Embryonic facial prominence (tissue), 1 donor: ENCODE measurements around the gene PSMG4.
"Not testable (repeated sequence)": the region's sequence is repeated elsewhere in the genome, so short reads cannot be mapped to it uniquely, and the experiment has no call there.

ENCODE experiments used
- DNase-seq: peaks from one replicate; pipeline ENCODE4 v3.0.0-alpha.2; 2016; ENCODE audit errors: extremely low spot score

PSMG4 gene

GRCh38 chr6:3230256-3230882 is 28.4 kb upstream of the PSMG4 start:
- DNase-seq: no peak

GRCh38 chr6:3230900-3231246 is 27.9 kb upstream of the PSMG4 start:
- DNase-seq: peak; percentile 75

GRCh38 chr6:3231247-3232016 is 27.3 kb upstream of the PSMG4 start:
- peak; percentile 83 for DNase-seq

GRCh38 chr6:3232017-3232945 is 26.5 kb upstream of the PSMG4 start:
- no peak for DNase-seq

- no peak for DNase-seq
Observed at GRCh38 chr6:3233321-3233720, 25.4 kb upstream of the PSMG4 start.

- no peak for DNase-seq
Observed at GRCh38 chr6:3233904-3234303, 24.8 kb upstream of the PSMG4 start.

GRCh38 chr6:3235486-3235885 is 23.3 kb upstream of the PSMG4 start:
- DNase-seq: no peak

- DNase-seq: no peak
Observed at GRCh38 chr6:3236005-3236404, 22.7 kb upstream of the PSMG4 start.

GRCh38 chr6:3237761-3238662 is 20.7 kb upstream of the PSMG4 start:
- no peak for DNase-seq

GRCh38 chr6:3239110-3239830 is 19.5 kb upstream of the PSMG4 start:
- DNase-seq: no peak

GRCh38 chr6:3240595-3240994 is 18.2 kb upstream of the PSMG4 start:
- DNase-seq: no peak

GRCh38 chr6:3241745-3242144 is 17.0 kb upstream of the PSMG4 start:
- DNase-seq: not testable (repeated sequence)

- no peak for DNase-seq
Observed at GRCh38 chr6:3242768-3243167, 16.0 kb upstream of the PSMG4 start.

- no peak for DNase-seq
Observed at GRCh38 chr6:3244003-3244831, 14.5 kb upstream of the PSMG4 start.

- not testable (repeated sequence) for DNase-seq
Observed at GRCh38 chr6:3244832-3245161, 13.9 kb upstream of the PSMG4 start.

GRCh38 chr6:3245216-3245615 is 13.5 kb upstream of the PSMG4 start:
- DNase-seq: no peak

GRCh38 chr6:3247255-3248146 is 11.2 kb upstream of the PSMG4 start:
- no peak for DNase-seq

- DNase-seq: no peak
Observed at GRCh38 chr6:3249821-3250220, 8.9 kb upstream of the PSMG4 start.

- DNase-seq: no peak
Observed at GRCh38 chr6:3250231-3250675, 8.5 kb upstream of the PSMG4 start.
